ENCODE results near the gene CD177.
"Not testable (repeated sequence)": the region's sequence is repeated elsewhere in the genome, so short reads cannot be mapped to it uniquely, and the experiment has no call there.

The CD177 gene

GRCh38 chr19:43362745-43363144 is 9.3 kb downstream of the CD177 start:
- Histone ChIP-seq H3K4me3 (ENCODE audit: low read length) (no peak overlapping the region), H3K4me2 (ENCODE audit: low read length) (no peak overlapping the region), H3K27ac (ENCODE audit: low read length) (no peak overlapping the region), H3K36me3 (replicated peaks; ENCODE audit: low read depth, low read length) (no peaks in the 10 kb centered on the region), H2AFZ (ENCODE audit: low read depth, low read length) (no peak overlapping the region), H4K20me1 (ENCODE audit: insufficient read depth, low read length) (no peaks in the 10 kb centered on the region), H3K9me3 (ENCODE audit: insufficient read depth, low read length) (no peaks in the 10 kb centered on the region), H3K4me1 (ENCODE audit: low read length) (no peaks in the 10 kb centered on the region), H3K27me3 (ENCODE audit: low read depth, low read length) (no peaks in the 10 kb centered on the region), H3K79me2 (ENCODE audit: low read length) (no peaks in the 10 kb centered on the region), H3K9ac (ENCODE audit: low read length) (no peak overlapping the region)
- TF ChIP-seq EZH2phosphoT487 (IDR thresholded peaks at IDR 0.05; ENCODE audit: low read depth) = no peak
- TF ChIP-seq CTCF (IDR thresholded peaks at IDR 0.05; ENCODE audit: low read depth, low read length) = no peak

GRCh38 chr19:43365677-43366076 is 12.2 kb downstream of the CD177 start:
- H3K36me3 ChIP-seq (replicated peaks; ENCODE audit: low read depth, low read length); H2AFZ ChIP-seq (ENCODE audit: low read depth, low read length); H3K79me2 ChIP-seq (ENCODE audit: low read length); H4K20me1 ChIP-seq (ENCODE audit: insufficient read depth, low read length); H3K9ac ChIP-seq (ENCODE audit: low read length); H3K4me2 ChIP-seq (ENCODE audit: low read length); H3K4me1 ChIP-seq (ENCODE audit: low read length); H3K27ac ChIP-seq (ENCODE audit: low read length); H3K27me3 ChIP-seq (ENCODE audit: low read depth, low read length); H3K4me3 ChIP-seq (ENCODE audit: low read length); H3K9me3 ChIP-seq (ENCODE audit: insufficient read depth, low read length): not testable (repeated sequence)

GRCh38 chr19:43367822-43368221 is 14.3 kb downstream of the CD177 start:
- Histone ChIP-seq H3K4me1 (ENCODE audit: low read length) (no peaks in the 10 kb centered on the region), H4K20me1 (ENCODE audit: insufficient read depth, low read length) (no peaks in the 10 kb centered on the region), H3K27me3 (ENCODE audit: low read depth, low read length) (peaks cover 8% of the 10 kb centered on the region; the same call in 1 of the 2 replicates), H3K9ac (ENCODE audit: low read length) (no peak overlapping the region), H3K27ac (ENCODE audit: low read length) (no peak overlapping the region), H2AFZ (ENCODE audit: low read depth, low read length) (no peak overlapping the region), H3K79me2 (ENCODE audit: low read length) (no peaks in the 10 kb centered on the region), H3K36me3 (replicated peaks; ENCODE audit: low read depth, low read length) (no peaks in the 10 kb centered on the region), H3K9me3 (ENCODE audit: insufficient read depth, low read length) (no peaks in the 10 kb centered on the region), H3K4me2 (ENCODE audit: low read length) (no peak overlapping the region), H3K4me3 (ENCODE audit: low read length) (no peak overlapping the region)
- no peak for TF ChIP-seq EZH2phosphoT487 (IDR thresholded peaks at IDR 0.05; ENCODE audit: low read depth)
- TF ChIP-seq CTCF (IDR thresholded peaks at IDR 0.05; ENCODE audit: low read depth, low read length) = no peak

- not testable (repeated sequence) for H3K79me2 ChIP-seq (ENCODE audit: low read length); H3K4me1 ChIP-seq (ENCODE audit: low read length); H3K9ac ChIP-seq (ENCODE audit: low read length); H3K4me3 ChIP-seq (ENCODE audit: low read length); H2AFZ ChIP-seq (ENCODE audit: low read depth, low read length); H3K36me3 ChIP-seq (replicated peaks; ENCODE audit: low read depth, low read length); H3K27ac ChIP-seq (ENCODE audit: low read length); H3K4me2 ChIP-seq (ENCODE audit: low read length); H3K9me3 ChIP-seq (ENCODE audit: insufficient read depth, low read length); H3K27me3 ChIP-seq (ENCODE audit: low read depth, low read length); H4K20me1 ChIP-seq (ENCODE audit: insufficient read depth, low read length)
Observed at GRCh38 chr19:43368897-43369296, 15.4 kb downstream of the CD177 start.

GRCh38 chr19:43371909-43372308 is 18.4 kb downstream of the CD177 start:
- no peak for TF ChIP-seq EZH2phosphoT487 (IDR thresholded peaks at IDR 0.05; ENCODE audit: low read depth)
- TF ChIP-seq CTCF (IDR thresholded peaks at IDR 0.05; ENCODE audit: low read depth, low read length) = no peak
- Histone ChIP-seq H3K4me2 (ENCODE audit: low read length) (no peak overlapping the region), H4K20me1 (ENCODE audit: insufficient read depth, low read length) (no peaks in the 10 kb centered on the region), H3K27me3 (ENCODE audit: low read depth, low read length) (peaks cover 8% of the 10 kb centered on the region; the same call in 1 of the 2 replicates), H3K4me3 (ENCODE audit: low read length) (no peak overlapping the region), H3K79me2 (ENCODE audit: low read length) (no peaks in the 10 kb centered on the region), H3K36me3 (replicated peaks; ENCODE audit: low read depth, low read length) (no peaks in the 10 kb centered on the region), H3K9me3 (ENCODE audit: insufficient read depth, low read length) (no peaks in the 10 kb centered on the region), H3K4me1 (ENCODE audit: low read length) (no peaks in the 10 kb centered on the region), H3K9ac (ENCODE audit: low read length) (no peak overlapping the region), H2AFZ (ENCODE audit: low read depth, low read length) (no peak overlapping the region), H3K27ac (ENCODE audit: low read length) (no peak overlapping the region)

Data from OCI-LY3 (cell line).